Cardiac fibroblast (primary cell): ENCODE measurements around the gene ITK.
A peak's percentile ranks its signal among the peaks of the same experiment; 100 is the strongest.

ENCODE experiments used
- DNase-seq, 2 donors: peaks; one replicate each; pipeline versions ENCODE4 v3.0.0 to v3.0.0-alpha.2; 2010; ENCODE audit warnings: low read depth in 2 of 2
- H3K4me3 ChIP-seq, 2 donors: replicated peaks in 1 of 2; 1 replicate in 1 of 2; 2 replicates in 1 of 2; pipeline ENCODE4 v1.5.1; 2011; ENCODE audit warnings: low read depth in 2 of 2, low read length in 2 of 2, mild to moderate bottlenecking in 2 of 2, moderate library complexity in 1 of 2
- CTCF ChIP-seq: IDR thresholded peaks from one replicate; pipeline ENCODE4 v1.5.1; 2011; ENCODE audit warnings: low read depth, mild to moderate bottlenecking, low read length, inconsistent platforms

ITK gene

GRCh38 chr5:157290981-157291711 lies 110.5 kb downstream of the ITK start:
- TF ChIP-seq CTCF, result no peak
- no peak overlapping the region for H3K4me3 ChIP-seq
- DNase-seq, result peak; percentile 29 to 37

GRCh38 chr5:157292599-157292998 lies 112.0 kb downstream of the ITK start:
- H3K4me3 ChIP-seq, result no peak overlapping the region
- DNase-seq, result peak in 1 of 2 donors; percentile 35
- TF ChIP-seq CTCF, result no peak

GRCh38 chr5:157294407-157295091 lies 113.9 kb downstream of the ITK start:
- no peak overlapping the region for H3K4me3 ChIP-seq
- no peak for TF ChIP-seq CTCF
- no peak for DNase-seq

GRCh38 chr5:157295247-157295646 lies 114.6 kb downstream of the ITK start:
- no peak overlapping the region for H3K4me3 ChIP-seq
- DNase-seq, result no peak
- TF ChIP-seq CTCF, result no peak

- DNase-seq, result no peak
- no peak overlapping the region for H3K4me3 ChIP-seq
- TF ChIP-seq CTCF, result no peak
Observed at GRCh38 chr5:157300564-157300963, 119.9 kb downstream of the ITK start.

GRCh38 chr5:157301066-157301465 lies 120.4 kb downstream of the ITK start:
- no peak for TF ChIP-seq CTCF
- no peak overlapping the region for H3K4me3 ChIP-seq
- DNase-seq, result no peak
